Upper lobe of left lung (tissue), 6 donors: ENCODE measurements around the gene APC2. TPM values are rescaled to one million over a fixed set of nuclear protein-coding genes. Genes with fewer than 3 reads are reported as not detected.

Source experiments
- ATAC-seq, 2 donors: fragments of 200-7000 bp; cut with Tn5 transposase; one replicate each; pipeline ENCODE4 v1.9.1; 2022; ENCODE audit warnings: mild to moderate bottlenecking in 2 of 2, moderate library complexity in 2 of 2; ENCODE audit not compliant: low FRiP score in 2 of 2
- DNase-seq, 2 donors: peaks; one replicate each; pipeline ENCODE4 v3.0.0-alpha.2; 2019 to 2020
- H3K27ac ChIP-seq, 4 donors: fragments of 200-600 bp; sonication (generic); one replicate each; pipeline ENCODE4 v1.5.1; 2016 to 2019
- H3K27me3 ChIP-seq, 4 donors: fragments of 200-600 bp; sonication (generic); one replicate each; pipeline ENCODE4 v1.5.1; 2017 to 2019
- H3K36me3 ChIP-seq, 4 donors: fragments of 200-600 bp; sonication (generic); one replicate each; pipeline ENCODE4 v1.5.1; 2016 to 2019
- H3K4me1 ChIP-seq, 4 donors: fragments of 200-600 bp; sonication (generic); one replicate each; pipeline ENCODE4 v1.5.1; 2018 to 2019
- H3K4me3 ChIP-seq, 4 donors: fragments of 200-600 bp; sonication (generic); one replicate each; pipeline ENCODE4 v1.5.1; 2017 to 2019; ENCODE audit warnings: mild to moderate bottlenecking in 2 of 4, moderate library complexity in 1 of 4
- H3K9me3 ChIP-seq, 4 donors: fragments of 200-600 bp; sonication (generic); one replicate each; pipeline ENCODE4 v1.5.1; 2018 to 2019
- EP300 ChIP-seq, 4 donors: sonication (generic); formaldehyde crosslinking; IDR thresholded peaks; one replicate each; pipeline ENCODE4 v1.5.1; 2017; ENCODE audit warnings: antibody characterized with exemption in 4 of 4, control low read depth in 2 of 4
- POLR2A ChIP-seq, 4 donors: fragments of 450-650 bp; IDR thresholded peaks; one replicate each; pipeline ENCODE4 v1.5.1; 2016 to 2017; ENCODE audit warnings: antibody characterized with exemption in 4 of 4, mild to moderate bottlenecking in 2 of 4
- POLR2AphosphoS5 ChIP-seq, 2 donors: sonication (generic); formaldehyde crosslinking; IDR thresholded peaks; one replicate each; pipeline ENCODE4 v1.5.1; 2017; ENCODE audit warnings: antibody characterized with exemption in 2 of 2
- WGBS, 2 donors: methylation state at CpG; one replicate each; pipeline ENCODE4 v1.1.5; 2017 to 2018; 5-methylcytosine and 5-hydroxymethylcytosine counted together
- total RNA-seq, 6 donors: library from RNA; depleted of rRNA in 4 of 6; stranded (reverse); fragments of >200 nt in 4 of 6; gene quantifications; one replicate each; pipeline versions ENCODE4 v1.1.0 to v1.2.1, GENCODE V29; 2016 to 2021
- TF ChIP-seq, protein P1 (sequence below), 6 experiments: fragments of 450-650 bp in 4 of 6; fragments of 200-600 bp in 2 of 6; sonication (generic) in 2 of 6; IDR thresholded peaks; one replicate each; pipeline ENCODE4 v1.5.1; 2016 to 2019; ENCODE audit warnings: antibody characterized with exemption in 6 of 6
- donor health status: DM: no; HTN: no; CAD: no; lungs with moderate emphysema.
- donor health status: DM: no; HTN: yes; CAD: no; lungs with severe emphysema.

The APC2 gene
- total RNA-seq, 6 donors from 2014 or later, result 0.06 to 1.0 (median 0.11) TPM; not detected in 1

DNA sequence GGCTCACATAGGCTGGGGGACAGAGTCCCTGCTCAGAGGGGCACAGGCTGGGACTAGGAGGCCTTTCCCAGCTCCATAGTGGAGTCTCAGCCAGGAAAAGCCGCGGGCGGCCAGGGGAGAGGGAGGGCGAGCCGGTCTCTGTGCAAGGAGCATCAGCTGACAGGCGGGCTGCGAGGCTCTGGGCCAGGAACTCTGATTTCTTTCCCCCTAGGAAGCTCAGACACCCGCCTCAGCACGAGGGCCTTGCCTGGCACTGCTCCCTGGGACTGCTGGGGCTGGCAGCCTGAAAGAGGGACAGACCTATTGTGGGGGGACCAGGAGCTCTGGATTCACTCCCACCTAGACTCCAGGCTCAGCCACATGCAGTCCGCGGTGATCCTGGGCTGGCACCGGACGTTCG, 71.7 kb downstream of the APC2 start:
- TF ChIP-seq POLR2AphosphoS5 (IDR thresholded peaks at IDR 0.05) (no peak), EP300 (IDR thresholded peaks at IDR 0.05) (no peak), POLR2A (IDR thresholded peaks at IDR 0.05) (no peak)
- TF ChIP-seq, protein P1, sequence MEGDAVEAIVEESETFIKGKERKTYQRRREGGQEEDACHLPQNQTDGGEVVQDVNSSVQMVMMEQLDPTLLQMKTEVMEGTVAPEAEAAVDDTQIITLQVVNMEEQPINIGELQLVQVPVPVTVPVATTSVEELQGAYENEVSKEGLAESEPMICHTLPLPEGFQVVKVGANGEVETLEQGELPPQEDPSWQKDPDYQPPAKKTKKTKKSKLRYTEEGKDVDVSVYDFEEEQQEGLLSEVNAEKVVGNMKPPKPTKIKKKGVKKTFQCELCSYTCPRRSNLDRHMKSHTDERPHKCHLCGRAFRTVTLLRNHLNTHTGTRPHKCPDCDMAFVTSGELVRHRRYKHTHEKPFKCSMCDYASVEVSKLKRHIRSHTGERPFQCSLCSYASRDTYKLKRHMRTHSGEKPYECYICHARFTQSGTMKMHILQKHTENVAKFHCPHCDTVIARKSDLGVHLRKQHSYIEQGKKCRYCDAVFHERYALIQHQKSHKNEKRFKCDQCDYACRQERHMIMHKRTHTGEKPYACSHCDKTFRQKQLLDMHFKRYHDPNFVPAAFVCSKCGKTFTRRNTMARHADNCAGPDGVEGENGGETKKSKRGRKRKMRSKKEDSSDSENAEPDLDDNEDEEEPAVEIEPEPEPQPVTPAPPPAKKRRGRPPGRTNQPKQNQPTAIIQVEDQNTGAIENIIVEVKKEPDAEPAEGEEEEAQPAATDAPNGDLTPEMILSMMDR (IDR thresholded peaks at IDR 0.05), result no peak
- no peak for DNase-seq
- peaks cover 0 to 36% (median 14%) of the 10 kb centered on the region in 4 donors for H3K27me3 ChIP-seq
- 59% methylated on average over 11 of the region's 14 CpGs; no CpG with 5 or more reads in 1 of the 2 donors for WGBS, 2 donors
- peaks cover 0 to 10% (median 3%) of the 10 kb centered on the region in 4 donors for H3K4me1 ChIP-seq
- ATAC-seq, result no peak
- H3K4me3 ChIP-seq, result no peak overlapping the region
- H3K9me3 ChIP-seq, result no peaks in the 10 kb centered on the region
- H3K27ac ChIP-seq, result no peak overlapping the region
- no peaks in the 10 kb centered on the region for H3K36me3 ChIP-seq

GRCh38 chr19:1522061-1522460, 72.1 kb downstream of the APC2 start:
- H3K4me3 ChIP-seq, result no peak overlapping the region
- H3K36me3 ChIP-seq, result no peaks in the 10 kb centered on the region
- TF ChIP-seq POLR2A (IDR thresholded peaks at IDR 0.05), result no peak
- TF ChIP-seq, protein P1 (IDR thresholded peaks at IDR 0.05), result no peak
- TF ChIP-seq POLR2AphosphoS5 (IDR thresholded peaks at IDR 0.05), result no peak
- TF ChIP-seq EP300 (IDR thresholded peaks at IDR 0.05), result no peak
- 58 to 60% methylated on average over 9 to 10 of the region's 10 CpGs for whole genome bisulfite sequencing, 2 donors
- peaks cover 0 to 36% (median 14%) of the 10 kb centered on the region in 4 donors for H3K27me3 ChIP-seq
- no peak overlapping the region for H3K27ac ChIP-seq
- no peaks in the 10 kb centered on the region for H3K9me3 ChIP-seq
- DNase-seq, result no peak
- peaks cover 0 to 10% (median 3%) of the 10 kb centered on the region in 4 donors for H3K4me1 ChIP-seq
- no peak for ATAC-seq

DNA sequence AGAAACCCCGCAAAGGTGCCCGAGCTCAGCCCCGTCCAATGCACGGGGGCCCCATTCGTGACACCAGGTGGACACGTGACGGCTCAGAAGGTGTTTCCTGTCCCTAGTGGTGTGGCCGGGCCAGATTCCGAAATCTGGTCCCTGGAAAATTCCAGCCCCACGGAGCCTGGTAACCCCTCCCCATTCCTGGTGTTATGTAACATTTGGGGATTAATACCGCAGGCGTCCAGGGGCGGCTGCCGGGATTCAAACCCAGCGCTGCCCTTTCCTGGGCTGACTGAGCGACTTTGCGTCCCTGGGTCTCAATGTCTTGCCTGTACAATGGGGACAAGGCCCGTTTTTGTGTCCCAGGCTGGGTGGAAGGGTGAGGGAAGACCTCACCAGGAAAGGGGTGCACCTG, 72.9 kb downstream of the APC2 start:
- Histone ChIP-seq H3K27ac (no peak overlapping the region), H3K4me1 (peaks cover 0 to 10% (median 3%) of the 10 kb centered on the region in 4 donors), H3K4me3 (no peak overlapping the region), H3K27me3 (peaks cover 0 to 36% (median 14%) of the 10 kb centered on the region in 4 donors), H3K9me3 (no peaks in the 10 kb centered on the region), H3K36me3 (no peaks in the 10 kb centered on the region)
- DNase-seq (no peak), ATAC-seq (no peak)
- no peak for TF ChIP-seq POLR2A (IDR thresholded peaks at IDR 0.05)
- no peak for TF ChIP-seq EP300 (IDR thresholded peaks at IDR 0.05)
- 67 to 74% methylated on average over 13 to 17 of the region's 18 CpGs for WGBS, 2 donors

Other genes with a start within 250 kb of the APC2 start
- 100 to 1,000 TPM in 1 of 6 donors, 10 to 100 TPM in 5; 50.2 to 168 (median 63.2) TPM for gene STK11, start 244.3 kb upstream of the APC2 start, total RNA-seq
- gene CBARP, start 212.1 kb upstream of the APC2 start, total RNA-seq, result 1 to 10 TPM in 3 of 6 donors, under 1 TPM in 1, not detected in 2; 0.30 to 1.8 (median 1.0) TPM
- gene ATP5F1D, start 208.4 kb upstream of the APC2 start, total RNA-seq, result 100 to 1,000 TPM in 3 of 6 donors, 10 to 100 TPM in 3; 56.0 to 187 (median 113) TPM
- gene MIDN, start 201.5 kb upstream of the APC2 start, total RNA-seq, result 100 to 1,000 TPM in 2 of 6 donors, 10 to 100 TPM in 4; 33.5 to 176 (median 75.9) TPM
- gene CIRBP, start 180.8 kb upstream of the APC2 start, total RNA-seq, result 1,000 to 10,000 TPM in 1 of 6 donors, 100 to 1,000 TPM in 5; 326 to 1,348 (median 441) TPM
- gene FAM174C, start 174.6 kb upstream of the APC2 start, total RNA-seq, result 10 to 100 TPM; 43.0 to 85.3 (median 59.6) TPM
- not detected for gene EFNA2, start 164.2 kb upstream of the APC2 start, total RNA-seq
- gene NDUFS7, start 66.2 kb upstream of the APC2 start, total RNA-seq, result 100 to 1,000 TPM in 4 of 6 donors, 10 to 100 TPM in 2; 38.8 to 121 (median 100) TPM
- 10 to 100 TPM in 2 of 6 donors, 1 to 10 TPM in 4; 4.0 to 12.1 (median 8.1) TPM for gene GAMT, start 48.6 kb upstream of the APC2 start, total RNA-seq
- 100 to 1,000 TPM in 1 of 6 donors, 10 to 100 TPM in 5; 38.9 to 107 (median 78.7) TPM for gene DAZAP1, start 42.5 kb upstream of the APC2 start, total RNA-seq
- gene RPS15, start 11.7 kb upstream of the APC2 start, total RNA-seq, result 1,000 to 10,000 TPM in 5 of 6 donors, 100 to 1,000 TPM in 1; 825 to 2,012 (median 1,317) TPM
- 10 to 100 TPM; 27.2 to 82.8 (median 37.5) TPM for gene C19orf25, start 29.1 kb downstream of the APC2 start, total RNA-seq
- gene PCSK4, start 40.2 kb downstream of the APC2 start, total RNA-seq, result 10 to 100 TPM in 2 of 6 donors, 1 to 10 TPM in 4; 2.7 to 47.1 (median 6.8) TPM
- gene REEP6, start 41.1 kb downstream of the APC2 start, total RNA-seq, result 1 to 10 TPM; 2.0 to 7.8 (median 3.1) TPM
- gene ADAMTSL5, start 62.9 kb downstream of the APC2 start, total RNA-seq, result 10 to 100 TPM in 1 of 6 donors, 1 to 10 TPM in 4, under 1 TPM in 1; 0.89 to 11.5 (median 4.9) TPM
- gene PLK5, start 74.0 kb downstream of the APC2 start, total RNA-seq, result not detected
- gene MEX3D, start 118.2 kb downstream of the APC2 start, total RNA-seq, result 10 to 100 TPM; 18.0 to 43.7 (median 26.5) TPM
- 100 to 1,000 TPM in 3 of 6 donors, 10 to 100 TPM in 3; 65.1 to 158 (median 107) TPM for gene MBD3, start 142.7 kb downstream of the APC2 start, total RNA-seq
- 100 to 1,000 TPM in 2 of 6 donors, 10 to 100 TPM in 4; 10.5 to 216 (median 67.3) TPM for gene UQCR11, start 155.3 kb downstream of the APC2 start, total RNA-seq
- 10 to 100 TPM; 32.9 to 88.2 (median 53.3) TPM for gene TCF3, start 202.5 kb downstream of the APC2 start, total RNA-seq